HG02852 (cell line): ENCODE data around the gene TBPL2.
"Not testable (repeated sequence)": the region's sequence is repeated elsewhere in the genome, so short reads cannot be mapped to it uniquely, and the experiment has no call there.

Experiments used
- ATAC-seq: cut with Tn5 transposase; IDR thresholded peaks from one replicate; pipeline ENCODE4 v1.9.1; 2021; ENCODE audit warnings: mild to moderate bottlenecking, moderate library complexity; ENCODE audit not compliant: unreplicated experiment

Gene TBPL2

DNA sequence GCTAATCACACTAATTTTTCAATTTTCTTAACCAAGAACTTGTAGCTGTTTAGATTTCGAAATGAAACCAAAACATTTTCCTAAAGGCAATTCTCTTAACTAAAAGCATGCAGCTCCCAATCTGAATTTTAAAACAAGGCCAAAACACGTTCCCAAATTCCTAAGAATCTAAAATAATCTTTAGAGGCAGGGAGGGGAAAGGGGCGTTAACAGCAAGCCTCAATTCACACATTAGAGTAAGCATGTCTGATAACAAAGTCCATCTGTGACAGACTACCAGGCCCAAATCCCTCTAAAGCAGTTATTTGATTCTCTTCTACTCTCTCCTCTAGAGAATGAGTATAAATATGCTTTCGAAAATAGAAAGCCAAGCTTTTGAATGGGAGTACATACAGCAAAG lies 29.5 kb downstream of the TBPL2 start:
- ATAC-seq = no peak

- no peak for ATAC-seq
Measured at GRCh38 chr14:55404173-55404854, 36.1 kb downstream of the TBPL2 start.

GRCh38 chr14:55401751-55402150 lies 38.7 kb downstream of the TBPL2 start:
- ATAC-seq = no peak

- ATAC-seq = no peak
Measured at GRCh38 chr14:55399852-55400251, 40.6 kb downstream of the TBPL2 start.

DNA sequence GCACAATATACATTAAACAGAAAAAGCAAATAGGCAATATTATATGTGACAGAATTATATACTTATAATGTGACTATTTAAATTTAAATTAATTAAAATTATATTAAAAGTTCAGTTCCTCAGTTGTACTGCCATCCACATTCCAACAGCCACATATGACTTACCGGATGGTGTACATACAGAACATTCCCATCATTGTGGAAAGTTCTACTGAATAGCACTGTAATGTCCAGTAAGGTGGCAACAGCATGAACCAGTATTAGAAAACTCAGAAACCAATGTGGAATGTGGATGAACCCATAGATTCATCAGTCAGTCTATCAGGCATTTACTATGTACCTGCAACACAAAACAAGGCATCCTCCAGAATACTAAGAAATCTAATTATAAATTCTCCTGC lies 41.2 kb downstream of the TBPL2 start:
- no peak for ATAC-seq

DNA sequence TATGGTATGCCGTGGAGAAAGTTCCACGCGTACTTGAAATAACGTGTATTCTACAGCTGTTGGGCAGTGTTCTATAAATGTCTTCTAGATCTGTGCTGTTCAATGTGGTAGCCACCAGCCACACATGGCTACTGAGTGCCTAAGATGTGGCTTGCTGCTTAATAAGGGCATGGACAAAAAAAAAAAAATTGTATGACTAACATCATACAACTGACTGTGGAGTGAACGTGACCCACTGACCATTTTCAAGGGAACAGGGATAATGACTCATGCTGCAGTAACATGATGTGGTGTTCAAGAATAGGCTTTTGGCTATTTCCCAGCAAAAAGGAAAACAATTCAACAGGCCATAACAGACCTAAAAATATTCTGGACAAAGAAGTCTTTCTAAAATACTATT lies 41.7 kb downstream of the TBPL2 start:
- no peak for ATAC-seq

DNA sequence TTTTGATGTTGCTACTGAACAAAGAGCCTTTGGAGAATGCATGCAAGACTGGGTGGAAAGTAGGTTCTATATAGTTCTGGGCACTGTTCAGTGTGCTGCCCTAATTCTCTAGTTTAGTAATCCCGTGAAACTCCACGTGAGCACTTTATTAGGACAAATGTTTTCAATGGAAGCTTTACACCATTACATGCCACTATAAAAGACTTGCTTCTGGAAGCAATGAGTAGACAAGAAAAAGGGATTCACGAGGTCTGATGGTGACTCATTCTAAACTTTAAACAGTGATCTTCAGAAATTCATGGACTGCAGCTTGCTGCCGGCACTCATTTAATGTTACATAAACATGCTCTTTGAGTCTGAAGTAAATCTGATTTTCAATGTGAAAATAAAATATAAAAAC lies 51.1 kb downstream of the TBPL2 start:
- ATAC-seq = no peak

GRCh38 chr14:55388160-55388559 lies 52.3 kb downstream of the TBPL2 start:
- ATAC-seq = no peak

GRCh38 chr14:55387121-55387520 lies 53.3 kb downstream of the TBPL2 start:
- ATAC-seq = no peak

DNA sequence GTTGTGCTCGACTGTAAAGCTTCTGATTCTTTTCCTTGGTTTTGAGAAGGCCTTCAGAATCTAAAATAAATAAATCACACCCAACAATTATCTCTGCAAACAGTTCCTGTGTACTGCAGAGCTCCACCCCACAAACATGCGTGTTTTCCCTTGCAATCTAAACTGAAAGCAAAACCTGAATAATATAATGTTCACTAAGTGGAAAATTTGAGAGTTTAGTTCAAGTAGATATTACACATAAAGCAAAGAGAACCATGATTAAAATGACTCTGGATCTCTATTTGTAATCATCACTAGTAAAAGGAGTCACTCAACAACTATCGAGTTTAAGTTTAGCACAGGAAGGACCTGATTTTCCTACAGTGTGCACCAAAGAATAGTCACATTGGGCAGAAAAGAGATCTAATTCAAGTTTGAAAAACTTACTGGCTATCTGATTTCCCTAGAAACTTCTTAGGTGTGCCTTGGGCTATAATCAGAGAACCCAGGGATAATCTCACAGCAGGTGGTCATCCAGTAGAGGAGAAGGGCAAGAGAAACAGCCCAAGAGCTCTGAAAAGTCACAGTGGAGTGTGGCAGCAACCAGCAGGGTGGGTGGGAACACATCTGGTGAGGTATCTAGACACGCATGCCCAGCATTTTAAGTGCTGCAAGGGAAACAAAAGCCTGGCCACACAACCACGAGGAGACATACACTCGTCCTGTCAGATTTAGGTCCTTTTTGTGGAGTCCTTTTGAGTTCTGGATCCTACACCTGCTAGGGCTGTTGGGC lies 54.2 kb downstream of the TBPL2 start:
- no peak for ATAC-seq

- no peak for ATAC-seq
Measured at GRCh38 chr14:55384536-55384935, 55.9 kb downstream of the TBPL2 start.

GRCh38 chr14:55383541-55384140 lies 56.8 kb downstream of the TBPL2 start:
- no peak for ATAC-seq

GRCh38 chr14:55383056-55383466 lies 57.4 kb downstream of the TBPL2 start:
- ATAC-seq = not testable (repeated sequence)

DNA sequence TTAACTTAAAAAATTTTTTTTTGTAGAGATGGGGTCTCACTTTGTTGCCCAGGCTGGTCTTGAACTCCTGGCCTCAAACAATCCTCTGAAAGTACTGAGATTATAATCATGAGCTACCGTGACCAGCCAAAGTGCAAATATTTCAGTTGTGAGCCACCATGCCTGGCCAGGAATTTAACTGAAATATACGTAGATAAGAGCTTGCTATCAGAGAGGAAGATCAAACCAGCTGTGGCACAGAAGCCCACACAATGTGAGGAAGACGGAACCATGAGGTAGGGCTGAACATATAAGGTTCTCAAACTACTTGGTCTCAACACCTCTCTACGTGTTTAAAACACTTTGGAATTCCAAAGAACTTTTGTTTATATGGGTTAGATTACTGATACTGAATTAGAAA lies 57.9 kb downstream of the TBPL2 start:
- ATAC-seq = no peak

DNA sequence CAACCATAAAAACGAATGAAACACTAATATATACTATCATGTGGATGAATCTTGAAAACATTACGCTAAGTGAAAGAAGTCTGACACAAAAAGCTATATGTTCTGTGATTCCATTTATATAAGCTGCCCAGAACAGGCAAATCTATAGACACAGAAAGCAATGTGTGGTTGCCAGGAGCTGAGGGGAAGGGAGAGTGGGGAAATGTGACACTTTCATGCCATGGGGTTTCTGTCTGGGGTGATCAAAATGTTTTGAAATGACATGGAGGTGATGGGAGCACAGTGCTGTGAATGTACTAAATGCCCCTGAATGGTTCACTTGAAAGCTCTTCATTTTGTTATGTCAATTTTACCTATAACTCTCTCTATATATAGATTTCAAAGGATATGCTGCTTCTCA lies 58.9 kb downstream of the TBPL2 start:
- ATAC-seq = no peak

DNA sequence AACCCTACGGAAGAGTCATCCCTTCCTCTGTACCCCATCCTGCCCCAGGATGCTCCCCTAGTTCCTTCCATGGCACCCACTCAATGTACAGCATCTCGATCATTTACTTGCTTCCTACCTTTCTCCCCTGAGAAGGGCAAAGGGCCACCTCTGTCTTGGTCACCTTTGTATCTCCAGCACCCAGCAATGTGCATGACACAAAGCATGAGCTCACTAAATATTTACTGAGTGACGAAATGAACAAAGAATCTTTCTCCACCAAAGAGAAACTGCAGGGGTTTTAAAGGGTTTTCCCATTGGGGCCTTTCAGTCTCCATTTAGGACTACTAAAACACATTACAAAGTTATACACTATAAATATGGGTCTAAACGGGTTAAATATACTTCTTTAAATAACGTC lies 59.4 kb downstream of the TBPL2 start:
- no peak for ATAC-seq

DNA sequence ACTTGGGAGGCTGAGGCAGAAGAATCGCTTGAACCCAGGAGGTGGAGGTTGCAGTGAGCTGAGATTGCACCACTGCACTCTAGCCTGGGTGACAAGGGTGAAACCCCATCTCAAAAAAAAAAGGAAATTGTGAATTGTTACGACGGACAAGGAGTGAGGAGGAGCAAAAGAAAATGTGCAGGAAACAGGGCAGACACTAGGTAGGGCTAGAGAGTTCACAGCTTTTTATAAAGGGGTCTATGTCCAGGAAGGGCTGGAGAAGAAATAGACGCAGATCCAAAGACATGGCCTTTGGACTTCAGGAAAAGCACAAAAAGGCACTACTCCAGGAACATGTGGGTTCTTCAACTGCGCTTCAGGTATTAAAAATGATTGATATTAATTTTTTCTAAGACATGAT lies 63.2 kb downstream of the TBPL2 start:
- ATAC-seq = no peak

- peak; percentile 17 for ATAC-seq
Measured at GRCh38 chr14:55374771-55375170, 65.6 kb downstream of the TBPL2 start.

DNA sequence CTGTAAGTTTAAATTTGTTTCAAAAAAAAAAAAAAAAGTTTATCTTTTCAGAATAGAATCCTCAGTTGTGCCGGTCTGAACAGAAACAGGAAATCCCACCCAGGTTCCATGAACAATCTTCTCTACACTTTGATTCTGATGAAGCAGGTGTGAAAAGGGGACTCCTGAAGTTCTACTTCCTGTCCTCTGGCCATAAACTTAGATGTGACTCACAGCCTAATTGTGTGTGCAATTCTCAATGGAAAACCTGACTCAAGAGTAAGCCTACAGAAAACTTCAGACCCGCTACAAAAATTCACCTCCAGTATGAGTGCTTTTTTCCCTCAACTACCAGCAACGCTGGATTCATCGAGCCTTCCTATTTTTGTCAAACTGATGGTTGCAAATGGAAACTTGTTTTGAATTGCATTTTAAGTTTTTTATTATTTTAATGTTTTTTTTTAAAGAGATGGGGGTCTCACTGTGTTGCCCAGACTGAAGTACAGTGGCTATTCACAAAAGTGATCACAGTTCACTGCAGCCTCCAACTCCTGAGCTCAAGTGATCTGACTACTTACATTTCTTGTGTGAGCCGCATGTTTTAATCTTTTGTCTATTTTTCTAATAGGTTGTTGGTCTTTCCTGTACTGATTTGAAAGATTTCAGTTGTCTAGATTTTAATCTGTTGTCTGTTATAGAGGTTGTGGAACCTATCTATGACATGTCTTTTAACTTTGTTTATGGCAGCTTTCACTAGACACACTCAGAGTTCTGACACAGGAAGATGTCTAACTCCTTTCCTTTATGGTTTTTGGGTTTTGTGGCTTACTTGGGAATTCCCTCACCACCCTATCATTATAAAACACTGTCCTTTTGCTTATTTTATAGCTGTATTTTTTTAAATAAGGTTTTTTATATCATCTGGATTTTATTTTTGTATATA lies 66.4 kb downstream of the TBPL2 start:
- ATAC-seq = peak; percentile 71

DNA sequence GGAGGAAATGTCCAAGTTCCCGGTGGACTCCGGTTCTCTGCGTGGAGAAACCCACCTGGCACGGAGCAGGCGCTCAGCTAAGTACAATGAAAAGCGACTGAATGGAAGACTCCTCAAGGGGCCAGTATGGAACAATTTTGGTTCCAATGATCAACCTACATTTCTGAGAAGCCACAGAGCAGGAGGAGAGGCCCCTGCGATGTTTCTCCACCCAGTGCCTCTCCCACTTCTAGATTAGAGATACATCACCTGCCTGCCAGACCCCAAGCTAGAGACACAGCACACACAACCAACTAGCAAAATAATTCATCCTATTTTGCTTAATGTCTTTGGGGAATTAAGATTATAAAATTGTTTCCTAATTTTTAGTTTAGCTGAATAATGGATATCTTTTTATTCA lies 67.6 kb downstream of the TBPL2 start:
- no peak for ATAC-seq

- no peak for ATAC-seq
Measured at GRCh38 chr14:55372423-55372822, 68.0 kb downstream of the TBPL2 start.
